VCaP (cell line): Measurements from ENCODE around the gene CC2D2A.

ENCODE experiments used
- H3K27ac ChIP-seq: fragments of 450-650 bp; 2 replicates; pipeline ENCODE4 v1.5.1; 2017
- CTCF ChIP-seq: fragments of 450-650 bp; conservative IDR thresholded peaks from 2 replicates; pipeline ENCODE4 v1.5.1; 2017; ENCODE audit warnings: mild to moderate bottlenecking, moderate library complexity

The CC2D2A gene

DNA sequence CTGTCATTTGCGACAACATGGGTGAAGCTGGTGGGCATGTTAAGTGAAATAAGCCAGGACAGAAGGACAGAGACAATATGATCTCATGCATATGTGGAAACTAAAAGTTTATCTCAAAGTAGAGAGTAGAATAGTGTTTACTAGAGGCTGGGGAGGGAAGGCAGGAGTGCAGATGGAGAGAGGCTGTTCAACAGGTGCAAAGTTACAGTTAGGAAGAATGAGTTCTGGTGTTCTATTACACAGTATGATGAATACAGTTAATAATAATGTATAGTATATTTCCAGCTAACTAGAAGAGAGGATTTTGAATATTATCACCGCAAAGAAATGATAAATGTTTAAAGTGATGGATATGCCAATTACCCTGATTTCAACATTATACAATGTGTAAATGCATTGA, 115.6 kb downstream of the CC2D2A start:
- TF ChIP-seq CTCF: no peak
- H3K27ac ChIP-seq: no peak overlapping the region

- no peak for TF ChIP-seq CTCF
- no peak overlapping the region for H3K27ac ChIP-seq
Observed at GRCh38 chr4:15586066-15586465, 116.4 kb downstream of the CC2D2A start.

DNA sequence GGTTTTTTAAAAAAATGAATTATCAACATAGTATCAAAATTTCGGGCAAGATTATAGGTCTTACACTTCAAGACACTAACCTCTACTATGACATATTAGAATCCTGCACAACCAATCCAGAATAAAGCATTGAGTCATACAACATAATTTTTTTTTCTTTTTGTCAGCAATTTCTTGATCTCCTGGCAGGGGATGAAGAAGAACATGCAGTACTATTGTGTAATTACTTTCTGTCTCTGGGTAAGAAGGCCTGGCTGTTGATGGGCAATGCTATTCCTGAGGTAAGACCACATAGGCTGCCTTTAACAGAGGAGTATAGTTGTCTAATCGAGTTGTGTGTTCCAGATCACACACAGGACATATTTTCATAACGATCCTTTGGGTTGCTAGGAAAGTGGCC, 118.0 kb downstream of the CC2D2A start:
- no peak for TF ChIP-seq CTCF
- no peak overlapping the region for H3K27ac ChIP-seq

GRCh38 chr4:15592799-15593198, 123.1 kb downstream of the CC2D2A start:
- no peak for TF ChIP-seq CTCF
- no peak overlapping the region for H3K27ac ChIP-seq

GRCh38 chr4:15598644-15599043, 129.0 kb downstream of the CC2D2A start:
- no peak for TF ChIP-seq CTCF
- no peak overlapping the region for H3K27ac ChIP-seq

GRCh38 chr4:15600176-15600575, 130.5 kb downstream of the CC2D2A start:
- H3K27ac ChIP-seq: no peak overlapping the region
- TF ChIP-seq CTCF: no peak

DNA sequence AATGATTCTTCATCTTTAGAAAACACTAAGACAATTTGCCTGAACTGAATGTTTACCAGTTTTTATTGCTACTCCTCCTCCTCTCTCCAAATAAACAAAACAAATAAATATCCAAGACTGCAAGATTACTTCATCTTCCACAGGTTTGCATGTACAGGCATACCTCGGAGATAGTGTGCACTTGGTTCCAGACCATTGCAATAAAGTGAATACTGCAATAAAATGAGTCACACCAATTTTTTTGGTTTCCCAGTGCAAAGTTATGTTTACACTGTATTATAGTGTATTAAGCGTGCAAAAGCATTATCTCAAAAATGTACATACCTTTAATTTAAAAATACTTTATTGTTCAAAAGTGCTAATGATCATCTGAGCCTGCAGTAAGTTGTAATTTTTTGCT, 132.2 kb downstream of the CC2D2A start:
- no peak overlapping the region for H3K27ac ChIP-seq
- TF ChIP-seq CTCF: no peak

- TF ChIP-seq CTCF: no peak
- H3K27ac ChIP-seq: no peak overlapping the region
Observed at GRCh38 chr4:15605537-15605936, 135.9 kb downstream of the CC2D2A start.
